Hematopoietic multipotent progenitor cell treated with erythropoietin and hydrocortisone succinate and interleukin-3 and kit ligand, for 4 days (in vitro differentiated cells): ENCODE results near the gene SKI.
A peak's percentile ranks its signal among the peaks of the same experiment; 100 is the strongest.
"Not testable (repeated sequence)": the region's sequence is repeated elsewhere in the genome, so short reads cannot be mapped to it uniquely, and the experiment has no call there.

Experiments
- DNase-seq: peaks from one replicate; pipeline ENCODE4 v3.0.0-alpha.2; 2015

The SKI gene

GRCh38 chr1:2248854-2249558 is 20.9 kb downstream of the SKI start:
- no peak for DNase-seq

GRCh38 chr1:2249559-2249906 is 21.4 kb downstream of the SKI start:
- DNase-seq = no peak

GRCh38 chr1:2250721-2251281 is 22.7 kb downstream of the SKI start:
- no peak for DNase-seq

GRCh38 chr1:2251363-2251762 is 23.2 kb downstream of the SKI start:
- DNase-seq = no peak

GRCh38 chr1:2251786-2252185 is 23.7 kb downstream of the SKI start:
- no peak for DNase-seq

GRCh38 chr1:2252423-2252822 is 24.3 kb downstream of the SKI start:
- no peak for DNase-seq

GRCh38 chr1:2253036-2253796 is 25.1 kb downstream of the SKI start:
- DNase-seq = no peak

- no peak for DNase-seq
Observed at GRCh38 chr1:2253797-2254480, 25.8 kb downstream of the SKI start.

- no peak for DNase-seq
Observed at GRCh38 chr1:2255047-2255419, 26.9 kb downstream of the SKI start.

- DNase-seq = peak; percentile 89
Observed at GRCh38 chr1:2255420-2256369, 27.6 kb downstream of the SKI start.

GRCh38 chr1:2256435-2257244 is 28.5 kb downstream of the SKI start:
- no peak for DNase-seq

GRCh38 chr1:2257245-2257627 is 29.1 kb downstream of the SKI start:
- DNase-seq = no peak

GRCh38 chr1:2258122-2258681 is 30.1 kb downstream of the SKI start:
- peak; percentile 44 for DNase-seq

- DNase-seq = no peak
Observed at GRCh38 chr1:2258996-2259395, 30.9 kb downstream of the SKI start.

- DNase-seq = no peak
Observed at GRCh38 chr1:2259668-2260402, 31.7 kb downstream of the SKI start.

- not testable (repeated sequence) for DNase-seq
Observed at GRCh38 chr1:2260470-2260869, 32.4 kb downstream of the SKI start.

- no peak for DNase-seq
Observed at GRCh38 chr1:2260917-2261316, 32.8 kb downstream of the SKI start.

- not testable (repeated sequence) for DNase-seq
Observed at GRCh38 chr1:2261476-2262395, 33.6 kb downstream of the SKI start.

GRCh38 chr1:2266301-2266975 is 38.3 kb downstream of the SKI start:
- no peak for DNase-seq
